Brain microvascular endothelial cell (primary cell): ENCODE data around the gene SLC25A13.
A peak's percentile ranks its signal among the peaks of the same experiment; 100 is the strongest.
"Not testable (repeated sequence)": the region's sequence is repeated elsewhere in the genome, so short reads cannot be mapped to it uniquely, and the experiment has no call there.

Experiments
- DNase-seq: peaks from one replicate; pipeline ENCODE4 v3.0.0-alpha.2; 2020
- H3K27ac ChIP-seq: fragments of 250-450 bp; sonication (Bioruptor Pico); 2 replicates; pipeline ENCODE4 v1.5.1; 2020; ENCODE audit warnings: mild to moderate bottlenecking, moderate library complexity
- H3K27me3 ChIP-seq: fragments of 250-450 bp; sonication (Bioruptor Pico); replicated peaks from 2 replicates; pipeline ENCODE4 v1.5.1; 2020; ENCODE audit warnings: mild to moderate bottlenecking
- H3K36me3 ChIP-seq: fragments of 250-450 bp; sonication (Bioruptor Pico); replicated peaks from 2 replicates; pipeline ENCODE4 v1.5.1; 2020; ENCODE audit warnings: mild to moderate bottlenecking
- H3K4me3 ChIP-seq: 2 replicates; pipeline ENCODE4 v1.5.1; 2011; ENCODE audit warnings: low read depth, mild to moderate bottlenecking, control low read depth, low read length, moderate library complexity
- CTCF ChIP-seq: IDR thresholded peaks from 2 replicates; pipeline ENCODE4 v1.5.1; 2011; ENCODE audit warnings: low read depth, mild to moderate bottlenecking, moderate library complexity, low read length, control low read depth, inconsistent platforms; ENCODE audit errors: missing control alignments
- in situ Hi-C: cut with HindIII; loops from 2 replicates; pipeline ENCODE4 v1.10.0; 2017; ENCODE audit warnings: low sequenced_read_pairs, low pct_ligation_motif_present

SLC25A13 gene

GRCh38 chr7:96300986-96301385 lies 20.9 kb downstream of the SLC25A13 start:
- Histone ChIP-seq H3K27me3 (no peaks in the 10 kb centered on the region), H3K4me3 (no peak overlapping the region), H3K36me3 (no peaks in the 10 kb centered on the region), H3K27ac (no peak overlapping the region)
- no peak for TF ChIP-seq CTCF
- in situ Hi-C loops = no loop called here
- no peak for DNase-seq

GRCh38 chr7:96300502-96300901 lies 21.4 kb downstream of the SLC25A13 start:
- Histone ChIP-seq H3K27me3 (no peaks in the 10 kb centered on the region), H3K4me3 (no peak overlapping the region), H3K36me3 (no peaks in the 10 kb centered on the region), H3K27ac (no peak overlapping the region)
- in situ Hi-C loops = no loop called here
- no peak for TF ChIP-seq CTCF
- DNase-seq = peak; percentile 14

GRCh38 chr7:96299496-96299895 lies 22.4 kb downstream of the SLC25A13 start:
- Histone ChIP-seq H3K27me3 (no peaks in the 10 kb centered on the region), H3K36me3 (no peaks in the 10 kb centered on the region), H3K4me3 (no peak overlapping the region), H3K27ac (no peak overlapping the region)
- no peak for DNase-seq
- in situ Hi-C loops = no loop called here
- no peak for TF ChIP-seq CTCF

- in situ Hi-C loops = no loop called here
Observed at GRCh38 chr7:96297876-96298275, 24.0 kb downstream of the SLC25A13 start.

GRCh38 chr7:96297446-96297845 lies 24.5 kb downstream of the SLC25A13 start:
- H3K36me3 ChIP-seq, H3K27ac ChIP-seq, H3K27me3 ChIP-seq, H3K4me3 ChIP-seq, DNase-seq, in situ Hi-C loops: not testable (repeated sequence)

More at GRCh38 chr7:96297876-96298275, 24.0 kb downstream of the SLC25A13 start:
- DNase-seq = no peak
- no peaks in the 10 kb centered on the region for H3K27me3 ChIP-seq
- TF ChIP-seq CTCF = no peak
- H3K27ac ChIP-seq = no peak overlapping the region
- no peaks in the 10 kb centered on the region for H3K36me3 ChIP-seq
- H3K4me3 ChIP-seq = no peak overlapping the region

- H3K36me3 ChIP-seq, H3K27me3 ChIP-seq, in situ Hi-C loops, DNase-seq, H3K27ac ChIP-seq, H3K4me3 ChIP-seq: not testable (repeated sequence)
Observed at GRCh38 chr7:96293911-96294310, 28.0 kb downstream of the SLC25A13 start.

GRCh38 chr7:96287559-96287958 lies 34.3 kb downstream of the SLC25A13 start:
- no peak for DNase-seq
- no peaks in the 10 kb centered on the region for H3K36me3 ChIP-seq
- no peak for TF ChIP-seq CTCF
- no peaks in the 10 kb centered on the region for H3K27me3 ChIP-seq
- no peak overlapping the region for H3K4me3 ChIP-seq
- no peak overlapping the region for H3K27ac ChIP-seq
- in situ Hi-C loops = no loop called here
